Cardiac fibroblast (primary cell): Measurements from ENCODE around the gene RPL3.

Source experiments
- DNase-seq, 2 donors: peaks; one replicate each; pipeline versions ENCODE4 v3.0.0 to v3.0.0-alpha.2; 2010; ENCODE audit warnings: low read depth in 2 of 2
- H3K4me3 ChIP-seq, 2 donors: replicated peaks in 1 of 2; 1 replicate in 1 of 2; 2 replicates in 1 of 2; pipeline ENCODE4 v1.5.1; 2011; ENCODE audit warnings: low read depth in 2 of 2, low read length in 2 of 2, mild to moderate bottlenecking in 2 of 2, moderate library complexity in 1 of 2
- TF ChIP-seq, protein P1 (sequence below): IDR thresholded peaks from one replicate; pipeline ENCODE4 v1.5.1; 2011; ENCODE audit warnings: low read depth, mild to moderate bottlenecking, low read length, inconsistent platforms

RPL3 gene

DNA sequence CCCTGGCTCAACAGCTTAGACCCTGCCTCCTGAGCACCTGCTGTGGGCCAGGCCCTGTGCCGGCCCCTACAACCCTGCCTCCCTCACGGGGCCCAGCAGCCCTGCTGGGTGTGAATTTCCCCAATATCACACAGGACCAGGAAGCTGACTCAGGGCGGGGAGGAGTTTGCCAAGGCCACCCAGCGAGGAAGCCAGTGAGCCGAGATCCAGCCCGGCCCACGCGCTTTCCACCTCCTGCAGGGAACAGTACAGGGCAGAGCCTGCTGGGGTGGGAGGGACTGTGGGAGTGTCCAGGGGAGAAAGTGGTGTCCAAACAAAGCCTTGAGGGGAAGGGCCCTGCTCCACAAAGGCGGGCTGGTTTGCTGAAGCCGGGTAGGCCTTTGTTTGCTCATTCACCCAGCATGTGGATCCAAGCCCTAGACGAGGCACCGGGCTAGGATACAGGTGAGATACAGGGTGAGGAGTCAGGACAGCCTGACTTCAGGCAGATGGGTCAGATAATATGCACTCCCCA is 26.8 kb downstream of the RPL3 start:
- DNase-seq, result peak; percentile 93 to 97
- no peak overlapping the region for H3K4me3 ChIP-seq
- TF ChIP-seq, protein P1, sequence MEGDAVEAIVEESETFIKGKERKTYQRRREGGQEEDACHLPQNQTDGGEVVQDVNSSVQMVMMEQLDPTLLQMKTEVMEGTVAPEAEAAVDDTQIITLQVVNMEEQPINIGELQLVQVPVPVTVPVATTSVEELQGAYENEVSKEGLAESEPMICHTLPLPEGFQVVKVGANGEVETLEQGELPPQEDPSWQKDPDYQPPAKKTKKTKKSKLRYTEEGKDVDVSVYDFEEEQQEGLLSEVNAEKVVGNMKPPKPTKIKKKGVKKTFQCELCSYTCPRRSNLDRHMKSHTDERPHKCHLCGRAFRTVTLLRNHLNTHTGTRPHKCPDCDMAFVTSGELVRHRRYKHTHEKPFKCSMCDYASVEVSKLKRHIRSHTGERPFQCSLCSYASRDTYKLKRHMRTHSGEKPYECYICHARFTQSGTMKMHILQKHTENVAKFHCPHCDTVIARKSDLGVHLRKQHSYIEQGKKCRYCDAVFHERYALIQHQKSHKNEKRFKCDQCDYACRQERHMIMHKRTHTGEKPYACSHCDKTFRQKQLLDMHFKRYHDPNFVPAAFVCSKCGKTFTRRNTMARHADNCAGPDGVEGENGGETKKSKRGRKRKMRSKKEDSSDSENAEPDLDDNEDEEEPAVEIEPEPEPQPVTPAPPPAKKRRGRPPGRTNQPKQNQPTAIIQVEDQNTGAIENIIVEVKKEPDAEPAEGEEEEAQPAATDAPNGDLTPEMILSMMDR, result no peak

- no peak overlapping the region for H3K4me3 ChIP-seq
- DNase-seq, result no peak
- TF ChIP-seq, protein P1, result no peak
These were observed 27.4 kb downstream of the RPL3 start for GRCh38 chr22:39292031-39292462.

- no peak for DNase-seq
- TF ChIP-seq, protein P1, result no peak
- no peak overlapping the region for H3K4me3 ChIP-seq
These were observed 27.9 kb downstream of the RPL3 start for GRCh38 chr22:39291523-39291922.

- peak; percentile 59 to 82 for DNase-seq
- no peak overlapping the region for H3K4me3 ChIP-seq
- TF ChIP-seq, protein P1, result no peak
These were observed 28.7 kb downstream of the RPL3 start for GRCh38 chr22:39290724-39291161.

- no peak overlapping the region for H3K4me3 ChIP-seq
- TF ChIP-seq, protein P1, result no peak
- no peak for DNase-seq
These were observed 29.3 kb downstream of the RPL3 start for GRCh38 chr22:39289975-39290720.

GRCh38 chr22:39289533-39289932 is 29.9 kb downstream of the RPL3 start:
- DNase-seq, result no peak
- TF ChIP-seq, protein P1, result no peak
- H3K4me3 ChIP-seq, result no peak overlapping the region
